ENCODE measurements around the gene SMIM1.
"Not testable (repeated sequence)": the region's sequence is repeated elsewhere in the genome, so short reads cannot be mapped to it uniquely, and the experiment has no call there.

Gene SMIM1

DNA sequence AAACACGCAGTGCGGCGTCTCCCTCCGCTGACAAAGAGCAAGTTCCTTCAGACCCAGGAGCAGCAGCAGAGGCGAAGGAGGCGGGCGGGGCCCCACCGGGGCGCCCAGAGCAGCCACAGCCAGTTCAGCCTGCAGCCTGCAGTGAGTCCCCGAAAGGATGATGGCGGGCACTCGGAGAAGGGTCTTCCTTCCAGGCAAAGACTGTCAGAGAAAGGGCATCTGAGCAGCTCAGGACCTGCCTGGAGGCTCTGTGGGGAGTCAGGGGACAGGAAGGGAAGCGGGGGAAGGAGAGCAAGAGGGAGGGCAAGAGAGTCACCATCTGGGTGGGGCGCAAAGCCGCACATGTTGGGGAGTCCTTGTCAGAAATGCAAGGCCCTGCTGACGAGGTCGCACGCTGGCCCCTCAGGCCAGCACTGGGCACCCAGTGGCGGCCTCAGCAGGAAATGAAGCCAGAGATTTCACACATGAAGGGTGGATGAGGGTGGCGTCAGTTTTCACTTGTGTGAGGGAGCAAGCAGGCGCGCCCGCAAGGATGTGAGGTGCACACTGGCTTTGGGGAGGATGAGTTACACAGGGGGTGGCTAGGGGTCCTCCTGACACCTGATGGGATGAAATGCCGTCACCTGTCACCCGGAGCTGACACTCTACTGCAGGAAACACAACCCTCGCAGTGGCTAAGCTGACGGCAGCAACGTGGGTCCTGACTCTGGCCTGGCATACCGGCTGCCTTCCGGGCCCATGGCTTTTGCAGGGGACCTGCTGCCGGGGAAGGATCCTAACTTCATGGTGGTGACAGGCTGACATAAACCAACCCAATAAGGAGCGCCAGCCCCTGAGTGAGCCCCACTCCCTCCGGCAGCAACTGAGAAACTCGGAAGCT, 17.1 kb downstream of the SMIM1 start:
- in situ Hi-C loops (cut with HindIII; ENCODE audit: low sequenced_read_pairs): no loop called here

DNA sequence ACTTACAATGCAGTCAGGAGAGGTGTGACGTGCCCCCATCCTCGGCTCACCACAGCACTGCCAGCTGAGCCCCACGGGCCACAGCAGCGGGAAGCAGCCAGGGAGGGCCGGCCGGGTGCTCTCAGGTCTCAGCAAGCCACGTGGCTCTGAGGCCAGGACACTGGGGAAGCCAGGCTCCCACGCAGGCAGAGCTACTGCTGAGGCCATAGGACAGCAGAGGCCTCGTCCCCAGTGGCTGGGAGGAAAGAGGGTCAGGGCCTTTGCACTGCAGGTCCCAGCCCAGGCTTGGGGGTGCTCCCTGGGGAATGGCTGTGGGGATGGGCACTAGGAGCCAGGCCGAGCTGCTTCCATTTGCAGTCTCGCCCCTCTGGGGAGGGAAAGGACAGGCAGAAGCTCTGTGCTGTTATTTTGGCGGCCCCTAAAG, 18.0 kb downstream of the SMIM1 start:
- in situ Hi-C loops (cut with HindIII; ENCODE audit: low sequenced_read_pairs): no loop called here

GRCh38 chr1:3790952-3791351, 18.4 kb downstream of the SMIM1 start:
- in situ Hi-C loops (cut with HindIII; ENCODE audit: low sequenced_read_pairs): no loop called here

DNA sequence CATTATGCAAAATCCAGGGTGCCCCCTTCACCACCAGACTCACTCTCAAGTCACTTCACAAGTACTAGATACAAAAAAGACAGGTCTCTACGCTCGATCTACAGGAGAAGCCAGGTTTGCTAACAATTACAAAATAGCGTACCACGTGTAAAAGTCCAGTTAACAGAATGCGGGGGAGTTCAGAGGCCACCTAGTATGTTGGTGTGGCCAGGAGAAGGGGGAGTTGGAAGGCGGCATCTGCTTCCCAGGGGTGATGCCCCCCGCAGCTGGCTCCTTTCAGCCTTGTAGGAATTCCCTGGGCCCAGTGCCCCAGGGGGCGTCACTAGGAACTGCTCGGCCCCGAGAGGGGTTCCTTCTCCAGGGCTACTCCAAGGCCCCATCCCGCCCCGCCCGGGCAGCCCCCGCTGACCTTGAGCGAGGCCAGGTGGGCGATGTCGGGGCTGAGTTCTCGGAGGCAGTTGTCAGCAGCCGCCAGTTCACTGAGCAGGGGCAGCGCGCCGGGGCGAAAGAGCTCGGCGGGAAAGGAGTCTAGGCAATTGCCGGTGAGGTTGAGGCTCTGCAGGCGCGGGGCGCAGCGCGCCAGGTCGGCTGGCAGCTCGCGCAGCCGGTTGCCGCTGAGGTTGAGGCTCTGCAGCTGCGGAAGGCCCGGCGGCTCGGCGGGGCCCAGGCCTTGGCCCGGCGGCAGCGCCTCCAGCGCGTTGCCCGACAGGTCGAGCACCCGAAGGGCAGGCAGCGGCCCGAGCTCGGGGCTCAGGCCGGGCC, 23.1 kb downstream of the SMIM1 start:
- in situ Hi-C loops (cut with HindIII; ENCODE audit: low sequenced_read_pairs): no loop called here

DNA sequence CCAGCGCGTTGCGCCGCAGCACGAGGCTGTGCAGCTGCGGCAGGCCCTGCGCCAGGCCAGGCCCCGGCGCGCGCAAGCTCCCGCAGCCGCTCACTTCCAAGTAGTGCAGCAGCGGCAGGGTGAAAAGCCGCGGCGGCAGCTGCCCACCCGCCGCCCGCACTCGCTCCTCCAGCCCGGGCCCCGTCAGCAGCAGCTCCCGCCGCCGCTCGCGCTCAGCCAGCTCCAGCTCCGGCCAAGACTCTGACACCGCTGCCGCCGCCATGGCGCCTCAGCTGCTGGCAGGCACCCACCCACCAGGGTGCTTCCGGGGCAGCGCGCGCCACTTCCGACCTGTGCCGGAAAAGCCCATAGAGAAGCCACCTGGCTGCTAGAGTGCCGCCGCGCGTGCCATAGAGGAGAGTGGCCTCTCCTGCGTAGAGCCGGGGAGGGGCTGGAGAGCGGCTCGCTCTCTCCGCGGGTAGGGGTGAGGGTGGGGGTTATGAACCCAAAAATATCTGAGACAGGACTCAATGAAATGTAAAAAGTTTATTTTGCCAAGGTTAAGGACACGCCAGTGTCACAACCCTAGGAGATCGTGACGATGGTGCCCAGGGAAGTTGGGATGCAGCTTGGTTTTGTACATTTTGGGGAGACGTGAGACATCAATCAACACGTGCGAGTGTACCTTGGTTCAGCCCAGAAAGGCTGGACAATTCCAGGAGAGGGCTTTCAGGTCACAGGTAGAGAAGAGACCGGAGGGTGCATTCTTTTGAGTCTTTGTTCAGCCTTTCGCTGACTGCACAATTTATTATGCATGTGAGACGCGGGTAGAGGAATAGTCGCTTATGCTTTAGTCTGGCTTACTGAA, 23.9 kb downstream of the SMIM1 start, which contains the start of gene LRRC47:
Gene LRRC47 (minus strand): TSS at position 284 of the 847 bp plus-strand sequence. CDS start 22 bp downstream, at position 262.
- in situ Hi-C loops (cut with HindIII; ENCODE audit: low sequenced_read_pairs): no loop called here

GRCh38 chr1:3799976-3800685, 27.6 kb downstream of the SMIM1 start:
- in situ Hi-C loops (cut with HindIII; ENCODE audit: low sequenced_read_pairs): no loop called here

- in situ Hi-C loops (cut with HindIII; ENCODE audit: low sequenced_read_pairs): not testable (repeated sequence)
These were observed 28.2 kb downstream of the SMIM1 start for GRCh38 chr1:3800795-3801194.

DNA sequence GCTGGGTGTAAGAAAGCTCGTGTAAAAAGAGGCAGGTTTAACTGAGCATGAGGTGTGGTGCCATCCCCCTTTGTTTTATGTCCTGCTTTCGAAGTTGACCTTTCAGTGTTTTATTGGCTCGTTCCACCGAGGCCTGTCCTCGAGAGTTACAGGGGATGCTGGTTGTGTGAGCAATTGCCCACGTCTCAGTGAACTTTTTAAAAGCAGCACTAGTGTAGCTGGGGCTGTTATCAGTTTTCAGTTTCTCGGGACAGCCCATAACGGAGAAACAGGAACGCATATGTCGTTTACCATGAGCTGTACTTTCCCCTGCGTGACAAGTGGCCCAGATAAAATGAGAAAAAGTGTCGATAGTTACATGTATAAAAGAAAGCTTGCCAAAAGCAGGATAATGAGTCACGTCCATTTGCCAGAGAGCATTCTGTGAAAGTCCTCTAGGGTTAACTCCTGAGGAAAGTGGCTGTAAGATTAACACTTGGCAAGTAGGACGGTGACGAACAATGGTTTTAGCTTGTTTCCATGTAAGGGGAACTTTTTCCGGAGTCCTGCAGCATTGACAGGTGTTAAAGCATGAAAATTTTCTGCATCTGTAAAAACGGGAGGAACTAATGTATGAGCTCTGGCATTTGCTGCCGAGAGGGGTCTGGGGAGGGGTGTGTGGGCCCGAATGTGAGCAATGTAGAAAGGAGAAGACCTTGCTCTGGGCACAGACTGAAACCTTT, 31.5 kb downstream of the SMIM1 start:
- in situ Hi-C loops (cut with HindIII; ENCODE audit: low sequenced_read_pairs): no loop called here

DNA sequence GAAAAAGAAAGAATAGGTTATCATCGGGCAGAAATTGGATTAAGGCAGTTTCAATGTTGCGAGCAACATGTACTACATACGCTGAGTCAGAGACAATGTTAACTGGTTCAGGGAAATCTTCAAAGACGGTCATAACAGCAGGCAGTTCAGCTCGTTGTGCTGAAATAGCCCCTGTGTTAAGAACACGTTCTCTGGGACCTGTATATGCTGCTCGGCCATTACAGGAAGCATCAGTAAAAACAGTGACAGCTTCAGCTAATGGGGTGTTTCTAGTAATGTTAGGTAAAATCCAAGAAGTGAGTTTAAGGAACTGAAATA, 32.0 kb downstream of the SMIM1 start:
- in situ Hi-C loops (cut with HindIII; ENCODE audit: low sequenced_read_pairs): not testable (repeated sequence)

- in situ Hi-C loops (cut with HindIII; ENCODE audit: low sequenced_read_pairs): no loop called here
These were observed 32.5 kb downstream of the SMIM1 start for GRCh38 chr1:3805038-3805437.

DNA sequence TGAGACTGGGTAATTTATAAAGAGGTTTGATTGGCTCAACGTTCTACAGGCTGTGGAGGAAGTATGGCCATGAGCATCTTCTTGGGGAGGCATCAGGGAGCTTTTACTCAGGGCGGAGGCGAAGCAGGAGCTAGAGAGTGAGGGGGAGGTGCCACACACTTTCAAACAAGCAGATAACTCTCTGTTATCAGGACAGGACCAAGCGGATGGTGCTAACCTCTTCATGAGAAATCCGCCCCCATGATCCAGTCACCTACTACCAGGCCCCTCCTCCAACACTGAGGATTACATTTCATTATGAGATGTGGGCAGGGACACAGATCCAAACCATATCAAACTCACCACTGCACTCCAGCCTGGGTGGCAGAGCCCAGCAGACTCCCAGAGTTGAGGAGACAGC, 35.2 kb downstream of the SMIM1 start:
- in situ Hi-C loops (cut with HindIII; ENCODE audit: low sequenced_read_pairs): no loop called here

- in situ Hi-C loops (cut with HindIII; ENCODE audit: low sequenced_read_pairs): no loop called here
These were observed 37.1 kb downstream of the SMIM1 start for GRCh38 chr1:3809680-3810079.

GRCh38 chr1:3810149-3810761, 37.7 kb downstream of the SMIM1 start:
- in situ Hi-C loops (cut with HindIII; ENCODE audit: low sequenced_read_pairs): not testable (repeated sequence)

- in situ Hi-C loops (cut with HindIII; ENCODE audit: low sequenced_read_pairs): no loop called here
These were observed 39.0 kb downstream of the SMIM1 start for GRCh38 chr1:3811595-3811911.

- in situ Hi-C loops (cut with HindIII; ENCODE audit: low sequenced_read_pairs): no loop called here
These were observed 41.5 kb downstream of the SMIM1 start for GRCh38 chr1:3814065-3814464.

DNA sequence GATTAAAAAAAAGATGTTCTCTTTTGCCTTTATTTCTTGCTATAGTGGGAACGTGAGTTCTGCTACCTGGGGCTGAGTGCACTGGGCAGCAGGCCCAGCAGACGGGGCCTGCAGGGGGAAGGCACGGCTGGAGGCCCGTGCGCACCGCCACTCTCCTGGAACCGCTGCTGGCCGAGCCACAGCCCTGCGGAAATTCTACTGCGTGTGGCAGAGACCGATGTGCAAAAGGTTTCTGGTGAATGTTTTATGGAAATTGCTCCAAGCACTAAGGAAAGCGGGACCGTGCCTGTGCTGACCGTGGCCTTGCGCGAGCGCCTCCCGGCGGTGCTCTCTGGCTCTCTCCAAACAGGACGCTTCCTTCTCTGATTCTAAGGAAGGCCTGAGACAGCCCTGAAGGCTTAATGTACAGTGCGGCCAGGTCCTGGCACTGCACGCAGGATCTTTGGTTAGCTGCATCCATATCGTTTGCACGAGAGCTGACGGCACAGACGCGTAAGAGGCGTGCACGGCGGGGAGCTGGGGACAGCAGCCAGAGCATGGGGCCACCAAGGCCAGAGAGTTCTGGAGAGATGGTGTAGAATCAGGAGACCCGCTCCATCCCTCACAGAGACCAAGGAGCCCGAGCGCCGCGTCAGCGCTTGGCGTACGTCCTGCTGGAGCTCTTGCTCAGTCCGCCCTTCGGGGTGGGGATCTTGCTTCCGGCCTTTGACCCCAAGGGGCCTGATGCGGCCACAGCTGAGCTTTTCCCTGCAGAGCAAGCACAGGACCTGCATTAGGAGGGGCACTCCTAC, 42.4 kb downstream of the SMIM1 start:
- in situ Hi-C loops (cut with HindIII; ENCODE audit: low sequenced_read_pairs): loop anchor here (5.0 kb wide), 1 partner anchor 43 kb away; the partner anchor contains the start of gene SMIM1

- in situ Hi-C loops (cut with HindIII; ENCODE audit: low sequenced_read_pairs): loop anchor here (5.0 kb wide), 1 partner anchor 44 kb away; the partner anchor contains the start of gene SMIM1
These were observed 44.0 kb downstream of the SMIM1 start for GRCh38 chr1:3816331-3817137.
